Activated gamma-delta T cell (primary cell): Measurements from ENCODE around the gene STIM2.
"Not testable (repeated sequence)": the region's sequence is repeated elsewhere in the genome, so short reads cannot be mapped to it uniquely, and the experiment has no call there.

Experiments
- DNase-seq: peaks from one replicate; lab custom pipeline; 2025; lab: John Stamatoyannopoulos, UW

Gene STIM2

GRCh38 chr4:26867914-26868684 is 7.5 kb downstream of the STIM2 start:
- DNase-seq = no peak

GRCh38 chr4:26870576-26871262 is 10.1 kb downstream of the STIM2 start:
- no peak for DNase-seq

- no peak for DNase-seq
These were observed 11.0 kb downstream of the STIM2 start for GRCh38 chr4:26871611-26872010.

- no peak for DNase-seq
These were observed 12.9 kb downstream of the STIM2 start for GRCh38 chr4:26873391-26874026.

GRCh38 chr4:26874110-26874509 is 13.5 kb downstream of the STIM2 start:
- DNase-seq = no peak

- DNase-seq = no peak
These were observed 16.8 kb downstream of the STIM2 start for GRCh38 chr4:26877406-26877805.

GRCh38 chr4:26877961-26878360 is 17.3 kb downstream of the STIM2 start:
- DNase-seq = no peak

GRCh38 chr4:26878794-26879391 is 18.3 kb downstream of the STIM2 start:
- no peak for DNase-seq

GRCh38 chr4:26879805-26880204 is 19.2 kb downstream of the STIM2 start:
- no peak for DNase-seq

- DNase-seq = no peak
These were observed 23.4 kb downstream of the STIM2 start for GRCh38 chr4:26884026-26884425.

- DNase-seq = no peak
These were observed 23.9 kb downstream of the STIM2 start for GRCh38 chr4:26884486-26884988.

GRCh38 chr4:26885912-26886274 is 25.3 kb downstream of the STIM2 start:
- DNase-seq = no peak

GRCh38 chr4:26887143-26887542 is 26.5 kb downstream of the STIM2 start:
- no peak for DNase-seq

GRCh38 chr4:26887809-26888208 is 27.2 kb downstream of the STIM2 start:
- DNase-seq = no peak

- no peak for DNase-seq
These were observed 28.7 kb downstream of the STIM2 start for GRCh38 chr4:26889356-26889755.

- DNase-seq = no peak
These were observed 30.4 kb downstream of the STIM2 start for GRCh38 chr4:26891054-26891453.

GRCh38 chr4:26891867-26892266 is 31.2 kb downstream of the STIM2 start:
- DNase-seq = no peak

- DNase-seq = no peak
These were observed 32.0 kb downstream of the STIM2 start for GRCh38 chr4:26892480-26893150.

GRCh38 chr4:26893491-26893890 is 32.9 kb downstream of the STIM2 start:
- DNase-seq = no peak

- DNase-seq = not testable (repeated sequence)
These were observed 34.2 kb downstream of the STIM2 start for GRCh38 chr4:26894881-26895280.

GRCh38 chr4:26896636-26897035 is 36.0 kb downstream of the STIM2 start:
- DNase-seq = no peak

GRCh38 chr4:26899991-26900390 is 39.4 kb downstream of the STIM2 start:
- DNase-seq = no peak
